ENCODE data around the gene THEM5.

THEM5 gene

DNA sequence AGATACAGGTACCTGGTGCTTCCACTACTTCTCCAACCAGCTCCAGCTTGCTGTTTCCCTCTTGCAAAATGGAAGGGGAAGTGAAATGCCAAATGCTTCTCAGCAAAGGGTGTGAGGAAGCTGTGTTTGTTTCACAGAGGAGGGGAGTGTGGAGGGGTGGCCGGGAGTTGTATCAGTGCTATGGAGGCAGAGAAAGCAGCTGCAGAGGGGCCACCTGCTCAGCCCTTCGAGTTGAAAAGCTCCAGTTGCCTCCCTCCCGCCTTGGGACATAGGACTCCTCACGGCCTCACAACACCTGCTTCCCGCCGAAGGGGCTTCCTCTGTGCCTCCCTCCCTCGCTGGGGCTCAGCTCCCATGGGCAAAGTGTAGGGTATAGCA is 36.2 kb downstream of the THEM5 start:
- DNase-seq, result no peak

DNA sequence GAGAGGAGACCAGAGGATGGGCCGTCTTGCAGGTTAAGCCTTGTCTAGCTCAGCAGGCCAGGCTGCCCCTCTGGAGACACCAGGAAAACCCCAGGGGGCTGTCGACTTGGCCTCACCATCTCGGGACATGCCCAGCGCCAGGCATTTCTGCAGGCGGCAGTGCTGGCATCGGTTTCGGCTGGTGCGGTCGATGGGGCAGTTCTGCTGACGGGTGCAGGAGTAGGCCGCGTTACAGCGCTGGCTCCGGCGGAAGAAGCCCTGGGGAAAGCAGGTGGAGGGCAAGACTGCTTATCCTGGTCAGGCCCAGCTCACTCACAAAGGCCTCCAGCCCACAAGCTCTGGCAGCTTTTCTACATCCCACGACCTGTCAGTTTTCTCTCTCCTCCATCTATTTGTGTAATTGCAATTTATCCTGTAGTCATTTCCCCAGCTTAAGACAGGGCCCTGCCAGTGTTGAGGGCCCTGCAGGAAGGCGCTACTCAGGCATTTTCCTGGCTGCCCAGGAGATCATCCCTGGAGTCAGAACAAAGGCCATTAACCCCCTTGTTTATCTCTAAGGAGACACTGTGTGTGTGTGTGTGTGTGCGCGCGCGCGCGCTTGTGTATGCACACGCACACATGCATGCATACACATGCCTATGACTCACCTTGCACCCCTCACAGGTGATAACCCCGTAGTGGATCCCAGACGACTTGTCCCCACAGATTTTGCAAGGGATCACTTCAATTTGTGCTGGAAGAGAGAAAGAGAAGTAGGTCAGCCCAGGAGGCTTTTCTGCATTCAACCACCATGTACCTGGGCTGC is 36.8 kb downstream of the THEM5 start:
- no peak for DNase-seq

GRCh38 chr1:151815716-151816327 is 37.7 kb downstream of the THEM5 start:
- no peak for DNase-seq

- no peak for DNase-seq
These were observed 38.5 kb downstream of the THEM5 start for GRCh38 chr1:151814971-151815545.

DNA sequence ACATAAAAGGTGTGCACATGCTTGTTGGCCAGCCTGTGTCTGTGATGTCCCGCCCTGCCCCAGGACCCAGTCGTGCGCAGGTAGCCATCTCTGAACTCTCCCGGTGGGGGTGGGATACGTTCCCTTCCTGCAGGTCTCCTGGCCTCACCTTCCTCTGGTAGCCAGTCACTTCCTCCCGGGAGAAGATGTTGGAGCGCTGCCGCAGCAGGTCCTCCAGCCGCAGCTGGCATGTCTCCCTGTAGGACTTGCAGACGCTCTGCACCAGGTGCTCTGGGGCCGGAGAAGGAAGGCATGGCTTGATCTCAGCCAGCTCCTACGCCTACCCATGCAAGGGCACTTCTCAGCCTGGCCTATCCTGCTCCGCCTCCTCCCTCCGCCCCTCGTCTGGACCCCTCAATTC is 39.1 kb downstream of the THEM5 start:
- DNase-seq, result no peak

- DNase-seq, result no peak
These were observed 40.1 kb downstream of the THEM5 start for GRCh38 chr1:151813271-151813977.

- DNase-seq, result no peak
These were observed 42.3 kb downstream of the THEM5 start for GRCh38 chr1:151811181-151811580.

GRCh38 chr1:151809985-151810556 is 43.4 kb downstream of the THEM5 start:
- DNase-seq, result no peak

- no peak for DNase-seq
These were observed 44.1 kb downstream of the THEM5 start for GRCh38 chr1:151809290-151809984.

DNA sequence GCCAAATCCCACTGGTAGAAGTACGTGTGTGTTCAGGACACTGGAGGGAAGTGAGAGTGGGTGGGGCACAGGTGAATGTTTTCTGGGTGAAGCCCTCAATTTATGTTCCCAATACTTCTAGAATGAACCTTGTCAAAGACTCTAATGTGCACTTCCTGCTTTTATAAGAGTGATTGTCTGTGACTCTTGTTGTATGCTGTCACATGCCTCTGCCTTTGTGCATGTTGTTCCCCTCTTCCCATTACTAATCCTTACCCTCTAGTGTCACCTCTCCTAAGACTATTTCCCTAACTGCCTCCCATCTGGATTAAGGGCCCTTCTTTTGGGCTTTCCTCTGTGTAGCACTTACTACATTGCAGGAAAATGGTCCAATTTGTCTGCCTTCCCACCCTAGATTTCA is 45.7 kb downstream of the THEM5 start:
- DNase-seq, result no peak

GRCh38 chr1:151807131-151807530 is 46.4 kb downstream of the THEM5 start:
- no peak for DNase-seq

- no peak for DNase-seq
These were observed 47.3 kb downstream of the THEM5 start for GRCh38 chr1:151806170-151806569.

DNA sequence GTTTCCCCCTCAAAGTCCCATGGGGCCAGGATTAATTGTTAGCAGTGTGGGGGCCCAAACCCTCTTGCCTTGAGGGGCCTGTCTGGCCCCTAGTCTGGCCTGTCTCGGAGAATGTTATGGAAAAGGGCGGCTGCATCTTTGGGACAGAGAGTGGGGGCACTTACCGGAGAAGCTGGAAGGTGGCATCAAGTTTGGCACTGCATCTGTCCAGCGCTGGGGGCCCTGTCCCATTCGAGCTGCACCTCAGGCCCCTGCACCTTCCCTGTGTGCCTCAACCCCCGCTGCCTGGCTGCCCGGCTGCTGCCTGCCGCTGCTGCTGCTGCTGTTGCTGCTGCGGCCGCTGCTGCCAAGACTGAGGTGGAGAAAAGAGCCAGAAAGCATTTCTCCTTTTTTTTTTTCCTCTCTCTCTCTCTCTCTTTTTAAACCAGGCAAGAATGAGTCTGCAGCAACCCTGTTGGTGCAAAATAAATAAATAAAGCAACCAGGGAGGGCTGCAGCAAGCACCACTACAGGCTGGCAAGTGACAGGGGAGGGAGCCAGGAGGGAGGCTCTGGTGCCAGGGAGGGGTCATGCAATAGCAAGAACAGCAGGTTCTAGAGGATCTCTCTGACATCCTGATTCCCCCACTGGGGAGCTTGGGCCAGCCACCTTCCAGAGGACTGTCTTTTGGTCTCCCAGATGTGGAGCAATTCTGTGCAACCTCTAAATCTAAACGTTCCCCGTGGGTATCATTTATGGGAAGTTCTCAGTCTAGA is 48.3 kb downstream of the THEM5 start, which contains the start of gene LINGO4:
LINGO4 (minus strand) TSS at position 354 of the 755 bp plus-strand sequence. CDS start 2,715 bp downstream, outside the sequence.
- DNase-seq, result no peak

DNA sequence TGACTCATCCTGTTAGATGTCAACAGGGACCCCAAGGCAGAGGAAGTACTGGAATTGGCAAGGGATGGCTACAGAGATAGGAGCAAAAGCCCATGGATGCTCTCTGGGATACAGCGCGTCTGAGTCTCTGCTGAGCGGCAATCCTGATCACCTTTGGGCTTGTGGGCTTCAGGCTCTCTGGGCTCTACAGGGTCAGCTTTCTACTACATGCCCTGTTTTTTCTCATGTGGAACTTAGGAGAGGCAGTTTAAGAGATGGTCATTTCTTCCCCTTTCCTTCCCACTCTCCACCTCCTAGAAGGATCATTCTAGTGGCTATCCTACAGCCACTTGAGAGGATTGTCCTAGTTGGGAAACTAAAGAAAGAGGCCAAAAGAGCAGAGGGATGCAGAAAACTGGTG is 49.6 kb downstream of the THEM5 start:
- no peak for DNase-seq

- no peak for DNase-seq
These were observed 50.3 kb downstream of the THEM5 start for GRCh38 chr1:151803164-151803563.

DNA sequence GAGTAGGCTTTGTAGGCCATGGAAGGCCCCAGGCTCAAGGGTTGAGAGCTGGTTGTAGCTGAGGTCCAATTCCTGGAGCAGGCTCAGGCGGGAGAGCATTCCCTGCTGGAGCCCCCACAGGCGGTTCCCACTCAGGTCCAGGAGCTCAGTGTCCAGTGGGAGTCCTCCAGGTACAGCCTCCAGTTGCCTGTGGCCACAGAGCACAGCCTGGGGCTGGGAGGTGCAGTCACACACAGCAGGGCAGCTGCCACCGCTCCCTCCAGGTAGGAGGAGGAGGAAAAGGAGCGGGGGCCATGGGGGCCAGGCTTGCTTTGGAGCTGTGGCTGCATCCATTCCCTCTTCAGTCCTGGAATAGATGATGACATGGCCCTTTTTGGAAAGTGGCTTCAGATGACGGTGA is 51.1 kb downstream of the THEM5 start:
- DNase-seq, result no peak

DNA sequence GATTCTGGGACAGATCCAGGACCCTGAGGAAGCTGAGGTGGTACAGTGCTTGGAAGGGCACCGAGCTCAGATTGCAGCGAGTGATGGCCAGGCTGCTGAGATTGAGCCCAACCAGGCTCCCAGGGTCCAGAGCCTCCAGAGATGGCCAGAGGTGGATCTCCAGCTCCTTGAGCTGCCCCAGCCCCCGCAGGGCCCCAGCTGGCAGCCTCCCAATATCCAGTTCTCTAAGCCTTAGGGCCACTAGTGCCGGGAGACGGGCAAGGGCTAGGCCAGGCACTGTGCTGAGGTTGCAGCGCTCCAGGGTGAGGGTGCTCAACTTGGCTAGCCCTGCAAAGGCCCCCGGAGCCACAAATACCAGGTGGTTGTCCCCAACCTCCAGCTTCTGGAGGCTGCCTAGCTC is 51.7 kb downstream of the THEM5 start:
- no peak for DNase-seq

- no peak for DNase-seq
These were observed 52.1 kb downstream of the THEM5 start for GRCh38 chr1:151801310-151801820.

GRCh38 chr1:151800830-151801229 is 52.7 kb downstream of the THEM5 start:
- no peak for DNase-seq

- DNase-seq, result no peak
These were observed 54.1 kb downstream of the THEM5 start for GRCh38 chr1:151799179-151800022.

GRCh38 chr1:151798571-151798970 is 54.9 kb downstream of the THEM5 start:
- no peak for DNase-seq

Data from NCI-H526 treated with DMSO at 0.1 percent for 48 hours (cell line).